ENCODE results near the gene LMO1. TPM values are rescaled to one million over a fixed set of nuclear protein-coding genes. Genes with fewer than 3 reads are reported as not detected.

LMO1 gene
- total RNA-seq, 1 donor: not detected

GRCh38 chr11:8248786-8249185, 14.9 kb downstream of the LMO1 start:
- Histone ChIP-seq H2AFZ (ENCODE audit: low read length) (no peak overlapping the region), H3K79me2 (ENCODE audit: insufficient read depth, low read length) (no peaks in the 10 kb centered on the region), H3K4me2 (ENCODE audit: insufficient read depth, low read length) (no peak overlapping the region), H3K27ac (ENCODE audit: low read depth, low read length) (no peak overlapping the region), H3K27me3 (ENCODE audit: insufficient read depth, low read length) (peaks cover 9% of the 10 kb centered on the region), H3K36me3 (ENCODE audit: insufficient read depth, low read length) (no peaks in the 10 kb centered on the region), H3K4me1 (ENCODE audit: insufficient read depth, low read length) (no peaks in the 10 kb centered on the region), H3K9me3 (ENCODE audit: low read depth, low read length) (no peaks in the 10 kb centered on the region), H4K20me1 (ENCODE audit: insufficient read depth, low read length) (no peaks in the 10 kb centered on the region), H3K4me3 (ENCODE audit: insufficient read depth, low read length) (no peak overlapping the region)
- DNase-seq (ENCODE audit: insufficient read length, low spot score, missing footprints): no peak
- TF ChIP-seq CTCF (IDR thresholded peaks at IDR 0.05; ENCODE audit: extremely low read depth, low read depth, low read length): no peak

GRCh38 chr11:8247312-8247711, 16.4 kb downstream of the LMO1 start:
- no peak overlapping the region for H2AFZ ChIP-seq (ENCODE audit: low read length)
- H3K4me2 ChIP-seq (ENCODE audit: insufficient read depth, low read length): no peak overlapping the region
- no peaks in the 10 kb centered on the region for H4K20me1 ChIP-seq (ENCODE audit: insufficient read depth, low read length)
- no peak overlapping the region for H3K27ac ChIP-seq (ENCODE audit: low read depth, low read length)
- no peaks in the 10 kb centered on the region for H3K9me3 ChIP-seq (ENCODE audit: low read depth, low read length)
- DNase-seq (ENCODE audit: insufficient read length, low spot score, missing footprints): peak; percentile 53
- peak; percentile 48 for TF ChIP-seq CTCF (IDR thresholded peaks at IDR 0.05; ENCODE audit: extremely low read depth, low read depth, low read length)
- H3K79me2 ChIP-seq (ENCODE audit: insufficient read depth, low read length): no peaks in the 10 kb centered on the region
- no peak overlapping the region for H3K4me3 ChIP-seq (ENCODE audit: insufficient read depth, low read length)
- H3K27me3 ChIP-seq (ENCODE audit: insufficient read depth, low read length): peaks cover 14% of the 10 kb centered on the region
- H3K36me3 ChIP-seq (ENCODE audit: insufficient read depth, low read length): no peaks in the 10 kb centered on the region
- H3K4me1 ChIP-seq (ENCODE audit: insufficient read depth, low read length): no peaks in the 10 kb centered on the region

- Histone ChIP-seq H3K27ac (ENCODE audit: low read depth, low read length) (no peak overlapping the region), H4K20me1 (ENCODE audit: insufficient read depth, low read length) (no peaks in the 10 kb centered on the region), H3K79me2 (ENCODE audit: insufficient read depth, low read length) (no peaks in the 10 kb centered on the region), H3K4me3 (ENCODE audit: insufficient read depth, low read length) (no peak overlapping the region), H3K4me1 (ENCODE audit: insufficient read depth, low read length) (no peaks in the 10 kb centered on the region), H3K36me3 (ENCODE audit: insufficient read depth, low read length) (no peaks in the 10 kb centered on the region), H2AFZ (ENCODE audit: low read length) (no peak overlapping the region), H3K27me3 (ENCODE audit: insufficient read depth, low read length) (peaks cover 13% of the 10 kb centered on the region), H3K9me3 (ENCODE audit: low read depth, low read length) (no peaks in the 10 kb centered on the region), H3K4me2 (ENCODE audit: insufficient read depth, low read length) (no peak overlapping the region)
- TF ChIP-seq CTCF (IDR thresholded peaks at IDR 0.05; ENCODE audit: extremely low read depth, low read depth, low read length): no peak
- DNase-seq (ENCODE audit: insufficient read length, low spot score, missing footprints): no peak
These were observed 20.2 kb downstream of the LMO1 start for GRCh38 chr11:8243458-8243857.

GRCh38 chr11:8242499-8243280, 21.0 kb downstream of the LMO1 start:
- Histone ChIP-seq H3K36me3 (ENCODE audit: insufficient read depth, low read length) (no peaks in the 10 kb centered on the region), H3K27me3 (ENCODE audit: insufficient read depth, low read length) (peaks cover 11% of the 10 kb centered on the region), H3K4me2 (ENCODE audit: insufficient read depth, low read length) (no peak overlapping the region), H2AFZ (ENCODE audit: low read length) (no peak overlapping the region), H3K27ac (ENCODE audit: low read depth, low read length) (no peak overlapping the region), H3K4me1 (ENCODE audit: insufficient read depth, low read length) (no peaks in the 10 kb centered on the region), H4K20me1 (ENCODE audit: insufficient read depth, low read length) (no peaks in the 10 kb centered on the region), H3K4me3 (ENCODE audit: insufficient read depth, low read length) (no peak overlapping the region), H3K9me3 (ENCODE audit: low read depth, low read length) (no peaks in the 10 kb centered on the region), H3K79me2 (ENCODE audit: insufficient read depth, low read length) (no peaks in the 10 kb centered on the region)
- peak; percentile 38 for DNase-seq (ENCODE audit: insufficient read length, low spot score, missing footprints)
- TF ChIP-seq CTCF (IDR thresholded peaks at IDR 0.05; ENCODE audit: extremely low read depth, low read depth, low read length): no peak

Measured in osteoblast (primary cell).